Brain microvascular endothelial cell (primary cell): Measurements from ENCODE around the gene UBQLN2.
"Not testable (repeated sequence)": the region's sequence is repeated elsewhere in the genome, so short reads cannot be mapped to it uniquely, and the experiment has no call there.

Source experiments
- DNase-seq: peaks from one replicate; pipeline ENCODE4 v3.0.0-alpha.2; 2020
- H3K27ac ChIP-seq: fragments of 250-450 bp; sonication (Bioruptor Pico); 2 replicates; pipeline ENCODE4 v1.5.1; 2020; ENCODE audit warnings: mild to moderate bottlenecking, moderate library complexity
- H3K27me3 ChIP-seq: fragments of 250-450 bp; sonication (Bioruptor Pico); replicated peaks from 2 replicates; pipeline ENCODE4 v1.5.1; 2020; ENCODE audit warnings: mild to moderate bottlenecking
- H3K36me3 ChIP-seq: fragments of 250-450 bp; sonication (Bioruptor Pico); replicated peaks from 2 replicates; pipeline ENCODE4 v1.5.1; 2020; ENCODE audit warnings: mild to moderate bottlenecking
- H3K4me3 ChIP-seq: 2 replicates; pipeline ENCODE4 v1.5.1; 2011; ENCODE audit warnings: low read depth, mild to moderate bottlenecking, control low read depth, low read length, moderate library complexity
- in situ Hi-C: cut with HindIII; loops from 2 replicates; pipeline ENCODE4 v1.10.0; 2017; ENCODE audit warnings: low sequenced_read_pairs, low pct_ligation_motif_present
- TF ChIP-seq, protein P1 (sequence below): IDR thresholded peaks from 2 replicates; pipeline ENCODE4 v1.5.1; 2011; ENCODE audit warnings: low read depth, mild to moderate bottlenecking, moderate library complexity, low read length, control low read depth, inconsistent platforms; ENCODE audit errors: missing control alignments

The UBQLN2 gene

DNA sequence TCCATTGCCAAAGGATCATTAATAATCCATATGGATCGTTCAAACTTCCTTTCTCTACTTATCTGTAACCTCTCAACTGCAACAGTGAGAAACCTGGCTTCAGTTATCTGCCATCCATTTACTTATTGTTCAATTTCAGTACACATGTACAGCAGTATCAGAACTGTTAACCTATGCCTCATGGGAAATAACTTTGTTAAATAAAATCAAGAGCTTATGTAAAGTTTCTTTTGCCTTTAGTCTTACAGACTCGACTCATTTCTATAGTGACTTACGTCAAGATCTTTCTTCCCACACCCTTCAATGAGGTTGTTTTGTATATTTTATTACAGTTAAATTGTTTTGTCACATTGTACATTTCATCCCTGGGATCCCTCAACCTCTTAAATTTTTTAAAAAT, 11.4 kb downstream of the UBQLN2 start:
- DNase-seq: no peak
- Histone ChIP-seq H3K36me3 (no peaks in the 10 kb centered on the region), H3K4me3 (no peak overlapping the region), H3K27me3 (no peaks in the 10 kb centered on the region), H3K27ac (no peak overlapping the region)
- in situ Hi-C loops: no loop called here
- TF ChIP-seq, protein P1, sequence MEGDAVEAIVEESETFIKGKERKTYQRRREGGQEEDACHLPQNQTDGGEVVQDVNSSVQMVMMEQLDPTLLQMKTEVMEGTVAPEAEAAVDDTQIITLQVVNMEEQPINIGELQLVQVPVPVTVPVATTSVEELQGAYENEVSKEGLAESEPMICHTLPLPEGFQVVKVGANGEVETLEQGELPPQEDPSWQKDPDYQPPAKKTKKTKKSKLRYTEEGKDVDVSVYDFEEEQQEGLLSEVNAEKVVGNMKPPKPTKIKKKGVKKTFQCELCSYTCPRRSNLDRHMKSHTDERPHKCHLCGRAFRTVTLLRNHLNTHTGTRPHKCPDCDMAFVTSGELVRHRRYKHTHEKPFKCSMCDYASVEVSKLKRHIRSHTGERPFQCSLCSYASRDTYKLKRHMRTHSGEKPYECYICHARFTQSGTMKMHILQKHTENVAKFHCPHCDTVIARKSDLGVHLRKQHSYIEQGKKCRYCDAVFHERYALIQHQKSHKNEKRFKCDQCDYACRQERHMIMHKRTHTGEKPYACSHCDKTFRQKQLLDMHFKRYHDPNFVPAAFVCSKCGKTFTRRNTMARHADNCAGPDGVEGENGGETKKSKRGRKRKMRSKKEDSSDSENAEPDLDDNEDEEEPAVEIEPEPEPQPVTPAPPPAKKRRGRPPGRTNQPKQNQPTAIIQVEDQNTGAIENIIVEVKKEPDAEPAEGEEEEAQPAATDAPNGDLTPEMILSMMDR: no peak

DNA sequence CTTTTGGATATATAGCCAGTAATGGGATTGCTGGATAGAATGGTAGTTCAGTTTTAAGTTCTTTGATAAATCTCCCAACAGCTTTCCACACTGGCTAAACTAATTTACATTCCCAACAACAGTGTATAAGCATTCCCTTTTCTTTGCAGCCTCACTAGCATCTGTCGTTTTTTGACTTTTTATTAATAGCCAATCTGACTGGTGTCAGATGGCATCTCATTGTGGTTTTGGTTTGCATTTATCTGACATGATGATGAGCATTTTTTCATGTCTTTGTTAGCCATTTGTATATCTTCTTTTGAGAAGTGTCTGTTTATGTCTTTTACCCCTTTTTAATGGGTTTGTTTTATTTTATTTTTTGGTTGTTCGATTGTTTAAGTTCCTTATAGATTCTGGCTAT, 13.3 kb downstream of the UBQLN2 start:
- in situ Hi-C loops: no loop called here
- TF ChIP-seq, protein P1: no peak
- no peak for DNase-seq
- Histone ChIP-seq H3K27ac (no peak overlapping the region), H3K27me3 (no peaks in the 10 kb centered on the region), H3K4me3 (no peak overlapping the region), H3K36me3 (no peaks in the 10 kb centered on the region)

DNA sequence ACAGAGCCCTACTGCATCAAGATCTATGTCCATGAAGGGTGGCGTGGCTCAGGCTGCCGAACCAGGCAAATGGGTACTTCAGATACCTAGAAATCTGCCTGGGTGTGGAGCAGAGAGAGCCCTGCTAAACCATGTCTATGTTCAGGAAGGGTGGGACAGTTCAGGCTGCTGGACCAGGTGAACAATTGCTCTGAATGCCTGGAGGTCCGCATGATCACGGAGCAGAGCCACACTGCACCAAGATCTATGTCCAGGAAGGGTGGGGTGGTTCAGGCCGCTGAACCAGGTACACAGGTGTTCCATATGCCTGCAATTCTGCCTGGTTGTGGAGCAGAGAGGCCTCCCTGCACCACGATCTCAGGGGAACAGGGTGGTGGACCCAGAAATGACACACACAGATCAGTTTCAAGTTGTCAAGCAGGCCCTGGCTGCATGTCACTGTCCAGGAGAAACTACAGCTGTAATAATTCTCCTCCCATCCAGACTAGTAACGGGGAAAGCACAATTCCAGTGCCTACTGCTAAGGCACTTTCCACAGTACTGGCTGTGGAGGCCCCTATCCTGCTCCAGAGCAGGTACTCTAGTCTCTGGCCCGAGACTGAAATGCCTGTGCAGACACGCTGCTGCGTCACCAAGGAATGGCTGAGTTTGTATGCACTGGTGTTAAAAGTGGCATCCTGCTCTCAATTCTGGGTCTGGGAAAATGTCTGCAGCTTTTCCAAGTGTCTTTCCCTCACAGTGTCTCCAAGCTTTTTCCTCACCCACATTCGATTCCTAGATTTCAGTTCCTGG, 25.2 kb downstream of the UBQLN2 start:
- TF ChIP-seq, protein P1: no peak
- H3K36me3 ChIP-seq: no peaks in the 10 kb centered on the region
- no peaks in the 10 kb centered on the region for H3K27me3 ChIP-seq
- H3K27ac ChIP-seq: no peak overlapping the region
- H3K4me3 ChIP-seq: no peak overlapping the region
- no peak for DNase-seq
- in situ Hi-C loops: no loop called here

DNA sequence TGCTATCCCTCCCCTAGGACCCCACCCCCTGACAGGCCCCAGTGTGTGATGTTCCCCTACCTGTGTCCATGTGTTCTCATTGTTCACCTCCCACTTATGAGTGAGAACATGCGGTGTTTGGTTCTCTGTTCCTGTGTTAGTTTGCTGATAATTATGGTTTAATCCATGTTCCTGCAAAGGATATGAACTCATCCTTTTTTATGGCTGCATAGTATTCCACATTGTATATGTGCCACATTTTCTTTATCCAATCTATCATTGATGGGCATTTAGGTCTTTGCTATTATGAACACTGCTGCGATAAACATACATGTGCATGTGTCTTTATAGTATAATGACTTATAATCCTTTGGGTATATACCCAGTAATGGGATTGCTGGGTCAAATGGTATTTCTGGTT, 28.4 kb downstream of the UBQLN2 start:
- H3K36me3 ChIP-seq, H3K27me3 ChIP-seq, DNase-seq, in situ Hi-C loops, H3K27ac ChIP-seq, H3K4me3 ChIP-seq: not testable (repeated sequence)

DNA sequence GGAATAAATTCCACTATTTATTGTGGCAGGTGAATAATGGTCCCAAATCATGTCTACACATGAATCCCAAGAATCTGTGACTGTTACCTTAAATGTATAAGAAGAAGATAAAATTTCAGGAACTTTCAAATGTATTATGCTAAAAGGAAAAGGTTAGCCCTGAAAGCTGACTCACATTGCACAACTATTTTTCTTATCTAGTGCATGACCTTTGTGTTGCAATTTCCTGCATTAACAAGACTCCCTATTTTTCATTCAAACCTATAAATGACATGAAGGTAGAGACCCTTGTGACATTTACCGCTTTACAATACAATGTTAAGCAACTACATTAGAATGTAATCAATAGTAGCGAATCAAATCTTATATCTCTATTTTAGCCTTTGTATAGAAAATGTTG, 36.7 kb downstream of the UBQLN2 start:
- in situ Hi-C loops: no loop called here
- DNase-seq: peak; percentile 3

DNA sequence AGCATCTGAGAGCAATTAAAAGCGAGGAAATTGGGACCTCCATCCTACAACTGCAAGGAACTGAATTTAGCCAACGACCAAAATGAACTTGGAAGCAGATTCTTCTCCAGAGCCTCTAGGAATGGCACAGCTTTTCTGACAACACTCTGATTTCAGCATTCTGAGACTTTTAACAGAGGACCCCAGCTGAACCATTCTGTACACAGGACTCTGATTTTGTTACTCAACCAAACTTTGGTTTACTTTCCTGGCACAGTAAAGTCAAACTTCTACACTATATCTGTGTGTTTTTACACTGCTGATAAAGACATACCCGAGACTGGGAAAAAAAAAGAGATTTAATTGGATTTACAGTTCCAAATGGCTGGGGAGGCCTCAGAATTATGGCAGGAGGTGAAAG, 37.6 kb downstream of the UBQLN2 start:
- in situ Hi-C loops: no loop called here
- H3K4me3 ChIP-seq: no peak overlapping the region
- no peaks in the 10 kb centered on the region for H3K27me3 ChIP-seq
- TF ChIP-seq, protein P1: no peak
- H3K36me3 ChIP-seq: no peaks in the 10 kb centered on the region
- DNase-seq: no peak
- H3K27ac ChIP-seq: no peak overlapping the region

More for the DNA sequence above, 36.7 kb downstream of the UBQLN2 start:
- Histone ChIP-seq H3K27ac (no peak overlapping the region), H3K36me3 (no peaks in the 10 kb centered on the region), H3K27me3 (no peaks in the 10 kb centered on the region), H3K4me3 (no peak overlapping the region)
- TF ChIP-seq, protein P1: no peak
